A549 treated with Mapracorat at 1 μM for 4 hours (cell line): Measurements from ENCODE around the gene KCTD4. TPM values are rescaled to one million over a fixed set of nuclear protein-coding genes. Genes with fewer than 3 reads are reported as not detected.

Source experiments
- total RNA-seq: library from RNA; stranded (reverse); fragments of 200-300 nt; extraction: Qiagen RNA extraction; gene quantifications from 5 replicates; pipeline ENCODE4 v1.2.3, GENCODE V29; 2022

Gene KCTD4
- total RNA-seq: not detected in 5 replicates

GRCh38 chr13:45200701-45201232 is at the start of gene KCTD4:
Gene KCTD4 (minus strand): TSS chr13:45201045. CDS start chr13:45194567, 6,478 bp downstream.

Other genes starting within 250 kb of the KCTD4 start
- gene NUFIP1, start 211.6 kb downstream of the KCTD4 start, total RNA-seq: 5.4 to 6.9 TPM (median 6.0 TPM) in 5 replicates
- 8.8 to 13.7 TPM (median 10.9 TPM) in 5 replicates for gene GPALPP1, start 211.5 kb downstream of the KCTD4 start, total RNA-seq
- gene GTF2F2, start 80.5 kb downstream of the KCTD4 start, total RNA-seq: 18.1 to 21.7 TPM (median 20.0 TPM) in 5 replicates
- gene TPT1, start 140.1 kb upstream of the KCTD4 start, total RNA-seq: 1,860 to 2,435 TPM (median 2,342 TPM) in 5 replicates
- gene SLC25A30, start 217.3 kb upstream of the KCTD4 start, total RNA-seq: 6.9 to 9.2 TPM (median 8.5 TPM) in 5 replicates